ENCODE measurements around the gene TOP3A.

TOP3A gene

GRCh38 chr17:18253947-18254821 lies 60.6 kb downstream of the TOP3A start:
- no peak for DNase-seq

- no peak for DNase-seq
Observed at GRCh38 chr17:18253187-18253884, 61.5 kb downstream of the TOP3A start.

GRCh38 chr17:18252160-18252559 lies 62.6 kb downstream of the TOP3A start:
- no peak for DNase-seq

GRCh38 chr17:18251204-18251603 lies 63.6 kb downstream of the TOP3A start:
- DNase-seq: no peak

- DNase-seq: no peak
Observed at GRCh38 chr17:18250708-18251107, 64.1 kb downstream of the TOP3A start.

GRCh38 chr17:18250259-18250658 lies 64.5 kb downstream of the TOP3A start:
- no peak for DNase-seq

- no peak for DNase-seq
Observed at GRCh38 chr17:18248811-18249210, 66.0 kb downstream of the TOP3A start.

GRCh38 chr17:18248300-18248731 lies 66.5 kb downstream of the TOP3A start:
- DNase-seq: peak; percentile 72

GRCh38 chr17:18247613-18248001 lies 67.2 kb downstream of the TOP3A start:
- DNase-seq: no peak

GRCh38 chr17:18246880-18247612 lies 67.7 kb downstream of the TOP3A start:
- peak; percentile 89 for DNase-seq

- no peak for DNase-seq
Observed at GRCh38 chr17:18246109-18246725, 68.6 kb downstream of the TOP3A start.

GRCh38 chr17:18245038-18245776 lies 69.6 kb downstream of the TOP3A start:
- no peak for DNase-seq

- no peak for DNase-seq
Observed at GRCh38 chr17:18241229-18241871, 73.4 kb downstream of the TOP3A start.

GRCh38 chr17:18240449-18240848 lies 74.3 kb downstream of the TOP3A start:
- DNase-seq: no peak

GRCh38 chr17:18238299-18238698 lies 76.5 kb downstream of the TOP3A start:
- DNase-seq: no peak

- no peak for DNase-seq
Observed at GRCh38 chr17:18237461-18237860, 77.3 kb downstream of the TOP3A start.

GRCh38 chr17:18236494-18236893 lies 78.3 kb downstream of the TOP3A start:
- DNase-seq: no peak

GRCh38 chr17:18235743-18236256 lies 79.0 kb downstream of the TOP3A start:
- no peak for DNase-seq

GRCh38 chr17:18234853-18235380 lies 79.9 kb downstream of the TOP3A start:
- DNase-seq: no peak

- no peak for DNase-seq
Observed at GRCh38 chr17:18233803-18234518, 80.8 kb downstream of the TOP3A start.

GRCh38 chr17:18231164-18231563 lies 83.6 kb downstream of the TOP3A start:
- DNase-seq: no peak
